GM10266 (cell line): ENCODE data around the gene IRF6.
"Not testable (repeated sequence)": the region's sequence is repeated elsewhere in the genome, so short reads cannot be mapped to it uniquely, and the experiment has no call there.

Experiments used
- DNase-seq: peaks from one replicate; pipeline ENCODE4 v3.0.0; 2012; ENCODE audit errors: extremely low spot score
- CTCF ChIP-seq: IDR thresholded peaks from 2 replicates; pipeline ENCODE4 v1.5.1; 2012; ENCODE audit warnings: mild to moderate bottlenecking, low read depth; ENCODE audit not compliant: control insufficient read depth, insufficient read depth; ENCODE audit errors: missing control alignments

IRF6 gene

GRCh38 chr1:209802780-209803152, 3.2 kb downstream of the IRF6 start:
- DNase-seq: no peak
- no peak for TF ChIP-seq CTCF

- DNase-seq: no peak
- no peak for TF ChIP-seq CTCF
These were observed 3.7 kb downstream of the IRF6 start for GRCh38 chr1:209802117-209802779.

GRCh38 chr1:209800984-209801834, 4.7 kb downstream of the IRF6 start:
- TF ChIP-seq CTCF: no peak
- no peak for DNase-seq

GRCh38 chr1:209797978-209798639, 7.8 kb downstream of the IRF6 start:
- DNase-seq: no peak

GRCh38 chr1:209793711-209794110, 12.2 kb downstream of the IRF6 start:
- DNase-seq: not testable (repeated sequence)

More at GRCh38 chr1:209797978-209798639, 7.8 kb downstream of the IRF6 start:
- TF ChIP-seq CTCF: no peak

- no peak for TF ChIP-seq CTCF
- DNase-seq: no peak
These were observed 14.0 kb downstream of the IRF6 start for GRCh38 chr1:209791920-209792319.

- DNase-seq: no peak
- TF ChIP-seq CTCF: no peak
These were observed 15.4 kb downstream of the IRF6 start for GRCh38 chr1:209790286-209791193.
